ENCODE data around the gene SLC38A8. TPM values are rescaled to one million over a fixed set of nuclear protein-coding genes. Genes with fewer than 3 reads are reported as not detected.

Gene SLC38A8
- total RNA-seq, 1 donor = not detected

GRCh38 chr16:84049403-84050060 lies 6.9 kb upstream of the SLC38A8 start:
- Histone ChIP-seq H3K27me3 (ENCODE audit: insufficient read depth, low read length) (peaks cover 5% of the 10 kb centered on the region), H4K20me1 (ENCODE audit: insufficient read depth, low read length) (no peaks in the 10 kb centered on the region), H3K4me1 (ENCODE audit: insufficient read depth, low read length) (no peaks in the 10 kb centered on the region), H3K4me2 (ENCODE audit: insufficient read depth, low read length) (no peak overlapping the region), H3K36me3 (ENCODE audit: insufficient read depth, low read length) (peaks cover 12% of the 10 kb centered on the region), H3K9me3 (ENCODE audit: low read depth, low read length) (no peaks in the 10 kb centered on the region), H2AFZ (ENCODE audit: low read length) (no peak overlapping the region), H3K79me2 (ENCODE audit: insufficient read depth, low read length) (no peaks in the 10 kb centered on the region), H3K4me3 (ENCODE audit: insufficient read depth, low read length) (no peak overlapping the region), H3K27ac (ENCODE audit: low read depth, low read length) (no peak overlapping the region)
- TF ChIP-seq, protein P1, sequence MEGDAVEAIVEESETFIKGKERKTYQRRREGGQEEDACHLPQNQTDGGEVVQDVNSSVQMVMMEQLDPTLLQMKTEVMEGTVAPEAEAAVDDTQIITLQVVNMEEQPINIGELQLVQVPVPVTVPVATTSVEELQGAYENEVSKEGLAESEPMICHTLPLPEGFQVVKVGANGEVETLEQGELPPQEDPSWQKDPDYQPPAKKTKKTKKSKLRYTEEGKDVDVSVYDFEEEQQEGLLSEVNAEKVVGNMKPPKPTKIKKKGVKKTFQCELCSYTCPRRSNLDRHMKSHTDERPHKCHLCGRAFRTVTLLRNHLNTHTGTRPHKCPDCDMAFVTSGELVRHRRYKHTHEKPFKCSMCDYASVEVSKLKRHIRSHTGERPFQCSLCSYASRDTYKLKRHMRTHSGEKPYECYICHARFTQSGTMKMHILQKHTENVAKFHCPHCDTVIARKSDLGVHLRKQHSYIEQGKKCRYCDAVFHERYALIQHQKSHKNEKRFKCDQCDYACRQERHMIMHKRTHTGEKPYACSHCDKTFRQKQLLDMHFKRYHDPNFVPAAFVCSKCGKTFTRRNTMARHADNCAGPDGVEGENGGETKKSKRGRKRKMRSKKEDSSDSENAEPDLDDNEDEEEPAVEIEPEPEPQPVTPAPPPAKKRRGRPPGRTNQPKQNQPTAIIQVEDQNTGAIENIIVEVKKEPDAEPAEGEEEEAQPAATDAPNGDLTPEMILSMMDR (IDR thresholded peaks at IDR 0.05; ENCODE audit: extremely low read depth, low read depth, low read length) = no peak
- DNase-seq (ENCODE audit: insufficient read length, low spot score, missing footprints) = peak; percentile 72

DNA sequence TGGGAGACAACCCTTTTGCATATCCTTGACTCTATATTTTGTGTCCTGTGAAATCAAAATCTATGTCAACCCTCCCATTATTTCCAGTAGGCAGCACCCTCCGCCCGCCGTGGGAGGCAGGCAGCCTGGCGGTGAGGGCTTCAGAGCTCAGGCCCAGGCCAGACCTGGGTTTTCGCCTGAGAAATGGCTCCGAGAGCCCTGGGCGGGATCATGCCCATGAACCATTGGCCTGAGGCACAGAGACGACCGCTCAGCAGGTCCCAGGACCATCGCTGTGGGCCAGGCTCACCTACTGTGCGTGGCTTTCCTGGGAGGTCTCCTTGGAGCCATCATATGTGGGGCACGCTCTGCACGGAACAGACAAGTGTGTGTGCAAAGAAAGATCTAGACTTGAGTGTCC lies 6.3 kb upstream of the SLC38A8 start:
- Histone ChIP-seq H2AFZ (ENCODE audit: low read length) (no peak overlapping the region), H3K9me3 (ENCODE audit: low read depth, low read length) (no peaks in the 10 kb centered on the region), H3K27me3 (ENCODE audit: insufficient read depth, low read length) (peaks cover 8% of the 10 kb centered on the region), H3K4me2 (ENCODE audit: insufficient read depth, low read length) (no peak overlapping the region), H3K4me3 (ENCODE audit: insufficient read depth, low read length) (no peak overlapping the region), H3K27ac (ENCODE audit: low read depth, low read length) (no peak overlapping the region), H4K20me1 (ENCODE audit: insufficient read depth, low read length) (no peaks in the 10 kb centered on the region), H3K4me1 (ENCODE audit: insufficient read depth, low read length) (no peaks in the 10 kb centered on the region), H3K36me3 (ENCODE audit: insufficient read depth, low read length) (peaks cover 10% of the 10 kb centered on the region), H3K79me2 (ENCODE audit: insufficient read depth, low read length) (no peaks in the 10 kb centered on the region)
- DNase-seq (ENCODE audit: insufficient read length, low spot score, missing footprints) = no peak
- TF ChIP-seq, protein P1 (IDR thresholded peaks at IDR 0.05; ENCODE audit: extremely low read depth, low read depth, low read length) = no peak

DNA sequence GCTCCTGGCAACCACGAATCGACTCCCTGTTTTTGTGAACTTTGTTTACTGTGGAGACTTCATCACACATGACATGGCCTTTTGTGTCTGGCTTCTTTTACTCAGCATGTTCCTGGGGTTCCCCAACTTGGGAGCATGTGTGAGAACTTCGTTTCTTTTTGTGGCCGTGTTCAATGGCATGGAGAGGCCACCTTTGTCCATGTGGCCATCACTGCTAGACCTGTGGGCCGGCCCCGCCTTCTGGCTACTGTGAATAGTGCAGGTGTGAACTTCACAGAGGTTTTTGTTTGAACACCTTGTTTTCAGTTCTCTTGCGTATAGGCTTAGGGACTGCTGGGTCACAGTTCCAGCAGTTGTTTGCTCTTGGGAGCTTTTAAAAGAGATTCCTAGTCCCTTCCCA lies 5.7 kb upstream of the SLC38A8 start:
- H3K9me3 ChIP-seq (ENCODE audit: low read depth, low read length) = no peaks in the 10 kb centered on the region
- TF ChIP-seq, protein P1 (IDR thresholded peaks at IDR 0.05; ENCODE audit: extremely low read depth, low read depth, low read length) = no peak
- no peaks in the 10 kb centered on the region for H3K4me1 ChIP-seq (ENCODE audit: insufficient read depth, low read length)
- peaks cover 4% of the 10 kb centered on the region for H3K36me3 ChIP-seq (ENCODE audit: insufficient read depth, low read length)
- peaks cover 11% of the 10 kb centered on the region for H3K27me3 ChIP-seq (ENCODE audit: insufficient read depth, low read length)
- DNase-seq (ENCODE audit: insufficient read length, low spot score, missing footprints) = peak; percentile 72
- H4K20me1 ChIP-seq (ENCODE audit: insufficient read depth, low read length) = no peaks in the 10 kb centered on the region
- H3K79me2 ChIP-seq (ENCODE audit: insufficient read depth, low read length) = no peaks in the 10 kb centered on the region
- H3K4me2 ChIP-seq (ENCODE audit: insufficient read depth, low read length) = no peak overlapping the region
- no peak overlapping the region for H2AFZ ChIP-seq (ENCODE audit: low read length)
- no peak overlapping the region for H3K27ac ChIP-seq (ENCODE audit: low read depth, low read length)
- no peak overlapping the region for H3K4me3 ChIP-seq (ENCODE audit: insufficient read depth, low read length)

DNA sequence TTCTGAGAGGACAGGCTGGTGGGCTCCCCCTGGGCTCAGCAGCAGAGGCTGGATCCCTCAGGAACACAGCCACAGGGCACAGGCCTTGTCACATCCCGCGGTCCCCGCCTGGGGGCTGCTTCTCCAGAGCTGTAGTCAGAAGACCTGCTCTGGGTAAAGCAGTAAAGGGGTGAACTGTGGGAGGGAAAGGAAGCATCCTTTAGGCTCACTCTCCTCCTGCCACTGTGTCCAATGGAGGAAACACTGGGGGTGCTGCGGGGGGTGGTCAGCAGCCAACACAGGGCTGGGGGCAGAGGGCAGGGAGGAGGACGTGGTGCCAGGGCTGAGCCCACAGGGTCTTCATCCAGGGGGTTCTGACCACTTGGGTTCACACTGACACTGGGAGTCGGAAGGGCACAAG lies 5.0 kb upstream of the SLC38A8 start:
- Histone ChIP-seq H3K27ac (ENCODE audit: low read depth, low read length) (no peak overlapping the region), H3K36me3 (ENCODE audit: insufficient read depth, low read length) (no peaks in the 10 kb centered on the region), H2AFZ (ENCODE audit: low read length) (no peak overlapping the region), H3K4me1 (ENCODE audit: insufficient read depth, low read length) (no peaks in the 10 kb centered on the region), H4K20me1 (ENCODE audit: insufficient read depth, low read length) (no peaks in the 10 kb centered on the region), H3K4me3 (ENCODE audit: insufficient read depth, low read length) (no peak overlapping the region), H3K27me3 (ENCODE audit: insufficient read depth, low read length) (peaks cover 14% of the 10 kb centered on the region), H3K9me3 (ENCODE audit: low read depth, low read length) (no peaks in the 10 kb centered on the region), H3K4me2 (ENCODE audit: insufficient read depth, low read length) (no peak overlapping the region), H3K79me2 (ENCODE audit: insufficient read depth, low read length) (no peaks in the 10 kb centered on the region)
- TF ChIP-seq, protein P1 (IDR thresholded peaks at IDR 0.05; ENCODE audit: extremely low read depth, low read depth, low read length) = no peak
- DNase-seq (ENCODE audit: insufficient read length, low spot score, missing footprints) = peak; percentile 47

All from osteoblast (primary cell).